Brain microvascular endothelial cell (primary cell): Measurements from ENCODE around the gene C10orf90.
A peak's percentile ranks its signal among the peaks of the same experiment; 100 is the strongest.

ENCODE experiments used
- DNase-seq: peaks from one replicate; pipeline ENCODE4 v3.0.0-alpha.2; 2020
- H3K27ac ChIP-seq: fragments of 250-450 bp; sonication (Bioruptor Pico); 2 replicates; pipeline ENCODE4 v1.5.1; 2020; ENCODE audit warnings: mild to moderate bottlenecking, moderate library complexity
- H3K27me3 ChIP-seq: fragments of 250-450 bp; sonication (Bioruptor Pico); replicated peaks from 2 replicates; pipeline ENCODE4 v1.5.1; 2020; ENCODE audit warnings: mild to moderate bottlenecking
- H3K36me3 ChIP-seq: fragments of 250-450 bp; sonication (Bioruptor Pico); replicated peaks from 2 replicates; pipeline ENCODE4 v1.5.1; 2020; ENCODE audit warnings: mild to moderate bottlenecking
- H3K4me3 ChIP-seq: 2 replicates; pipeline ENCODE4 v1.5.1; 2011; ENCODE audit warnings: low read depth, mild to moderate bottlenecking, control low read depth, low read length, moderate library complexity
- in situ Hi-C: cut with HindIII; loops from 2 replicates; pipeline ENCODE4 v1.10.0; 2017; ENCODE audit warnings: low sequenced_read_pairs, low pct_ligation_motif_present
- TF ChIP-seq, protein P1 (sequence below): IDR thresholded peaks from 2 replicates; pipeline ENCODE4 v1.5.1; 2011; ENCODE audit warnings: low read depth, mild to moderate bottlenecking, moderate library complexity, low read length, control low read depth, inconsistent platforms; ENCODE audit errors: missing control alignments

The C10orf90 gene

DNA sequence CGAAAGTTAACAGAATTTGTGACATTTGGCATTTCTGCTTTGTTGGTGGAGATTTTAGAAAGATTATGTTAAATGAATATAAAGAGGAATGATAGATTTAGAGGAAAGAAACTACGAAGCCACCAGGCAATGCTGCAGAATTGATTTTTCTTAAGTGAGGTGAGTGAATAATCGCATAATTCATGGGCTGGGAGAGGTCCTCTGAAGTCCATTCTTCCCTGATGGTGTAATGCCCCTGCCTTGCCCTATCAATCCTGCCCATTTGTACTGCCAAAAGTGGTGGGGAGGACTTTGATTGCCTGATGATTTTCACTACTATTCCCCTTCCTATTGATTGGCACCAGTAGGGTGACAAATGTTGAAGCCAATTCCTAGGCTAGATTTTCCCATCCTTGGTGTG is 125.9 kb downstream of the C10orf90 start:
- DNase-seq = no peak
- TF ChIP-seq, protein P1, sequence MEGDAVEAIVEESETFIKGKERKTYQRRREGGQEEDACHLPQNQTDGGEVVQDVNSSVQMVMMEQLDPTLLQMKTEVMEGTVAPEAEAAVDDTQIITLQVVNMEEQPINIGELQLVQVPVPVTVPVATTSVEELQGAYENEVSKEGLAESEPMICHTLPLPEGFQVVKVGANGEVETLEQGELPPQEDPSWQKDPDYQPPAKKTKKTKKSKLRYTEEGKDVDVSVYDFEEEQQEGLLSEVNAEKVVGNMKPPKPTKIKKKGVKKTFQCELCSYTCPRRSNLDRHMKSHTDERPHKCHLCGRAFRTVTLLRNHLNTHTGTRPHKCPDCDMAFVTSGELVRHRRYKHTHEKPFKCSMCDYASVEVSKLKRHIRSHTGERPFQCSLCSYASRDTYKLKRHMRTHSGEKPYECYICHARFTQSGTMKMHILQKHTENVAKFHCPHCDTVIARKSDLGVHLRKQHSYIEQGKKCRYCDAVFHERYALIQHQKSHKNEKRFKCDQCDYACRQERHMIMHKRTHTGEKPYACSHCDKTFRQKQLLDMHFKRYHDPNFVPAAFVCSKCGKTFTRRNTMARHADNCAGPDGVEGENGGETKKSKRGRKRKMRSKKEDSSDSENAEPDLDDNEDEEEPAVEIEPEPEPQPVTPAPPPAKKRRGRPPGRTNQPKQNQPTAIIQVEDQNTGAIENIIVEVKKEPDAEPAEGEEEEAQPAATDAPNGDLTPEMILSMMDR = no peak
- Histone ChIP-seq H3K4me3 (no peak overlapping the region), H3K27me3 (no peaks in the 10 kb centered on the region), H3K27ac (no peak overlapping the region), H3K36me3 (no peaks in the 10 kb centered on the region)
- in situ Hi-C loops = no loop called here

DNA sequence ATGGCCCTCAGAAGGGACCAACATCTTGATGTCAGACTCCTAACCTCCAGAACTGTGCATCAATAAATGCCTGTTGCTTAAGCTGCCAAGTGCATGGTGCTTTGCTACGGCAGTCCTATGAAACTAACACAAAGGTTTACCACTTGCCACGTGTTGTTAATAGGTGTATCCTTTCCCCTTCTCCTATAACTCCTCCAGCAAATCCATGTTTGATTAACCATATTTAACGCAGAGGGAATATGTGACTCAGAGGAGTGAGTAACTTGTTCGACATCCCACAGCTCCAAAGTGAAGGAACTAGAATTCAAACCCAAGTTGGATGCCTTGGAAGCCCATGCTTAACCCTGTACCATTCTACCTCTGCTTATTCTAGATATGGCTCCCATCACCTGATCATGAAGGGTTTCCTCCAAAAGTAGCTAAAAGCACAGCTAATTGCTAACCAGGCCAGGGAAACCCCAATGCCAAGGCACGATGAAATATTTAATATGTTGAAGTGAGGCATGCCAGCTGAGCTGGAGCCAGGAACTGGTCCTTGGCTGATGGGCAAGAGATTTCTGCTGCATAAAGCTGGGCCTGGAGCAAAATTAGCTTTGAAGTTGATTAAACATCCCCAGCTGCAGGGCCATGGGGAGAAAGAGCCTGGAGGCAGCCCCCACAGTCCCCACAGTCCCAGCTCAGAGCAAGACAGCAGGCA is 131.9 kb downstream of the C10orf90 start:
- in situ Hi-C loops = no loop called here
- TF ChIP-seq, protein P1 = no peak
- no peak for DNase-seq
- H3K27ac ChIP-seq = no peak overlapping the region
- no peaks in the 10 kb centered on the region for H3K27me3 ChIP-seq
- H3K36me3 ChIP-seq = no peaks in the 10 kb centered on the region
- H3K4me3 ChIP-seq = no peak overlapping the region

DNA sequence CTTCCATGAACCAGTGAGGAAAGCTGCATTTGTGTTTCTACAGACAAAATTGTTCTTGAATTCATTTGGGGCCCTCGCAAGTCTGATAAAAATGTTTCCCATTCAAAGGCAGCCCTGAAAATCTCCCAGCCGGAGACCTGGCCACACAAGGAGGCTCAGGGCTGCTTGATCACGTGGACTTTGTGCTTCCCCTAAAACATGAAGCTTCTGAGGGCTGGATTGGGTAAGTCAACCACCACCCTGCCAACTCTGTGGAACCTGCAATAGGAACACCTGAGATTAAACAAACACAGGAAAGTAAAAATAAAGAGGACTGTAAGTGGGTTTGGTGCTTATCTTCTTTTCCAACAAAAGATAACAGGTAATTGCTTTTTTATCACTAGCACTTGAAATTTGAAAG is 133.8 kb downstream of the C10orf90 start:
- Histone ChIP-seq H3K27me3 (no peaks in the 10 kb centered on the region), H3K4me3 (no peak overlapping the region), H3K27ac (no peak overlapping the region), H3K36me3 (no peaks in the 10 kb centered on the region)
- in situ Hi-C loops = no loop called here
- no peak for DNase-seq
- TF ChIP-seq, protein P1 = no peak

DNA sequence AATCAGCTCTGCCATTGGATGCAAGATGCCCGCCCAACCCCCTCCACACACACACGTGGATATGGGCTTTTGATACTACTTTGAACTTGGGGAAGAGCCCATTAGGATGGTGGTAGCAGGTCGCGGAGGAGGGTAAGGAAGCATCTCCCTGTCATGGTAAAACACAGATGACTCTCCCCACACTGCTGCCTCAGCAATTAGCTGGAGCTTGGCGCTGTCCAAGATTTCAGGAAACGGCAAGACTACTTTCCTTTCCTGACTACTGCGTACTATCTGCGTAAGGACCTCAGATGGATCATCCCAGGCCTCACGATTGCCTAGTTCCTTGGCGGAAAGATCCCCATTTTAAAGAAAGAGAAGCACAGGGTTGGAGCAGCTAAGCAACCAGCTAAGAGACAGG is 134.3 kb downstream of the C10orf90 start:
- TF ChIP-seq, protein P1 = no peak
- Histone ChIP-seq H3K4me3 (no peak overlapping the region), H3K27ac (no peak overlapping the region), H3K36me3 (no peaks in the 10 kb centered on the region), H3K27me3 (no peaks in the 10 kb centered on the region)
- peak; percentile 16 for DNase-seq
- in situ Hi-C loops = no loop called here

DNA sequence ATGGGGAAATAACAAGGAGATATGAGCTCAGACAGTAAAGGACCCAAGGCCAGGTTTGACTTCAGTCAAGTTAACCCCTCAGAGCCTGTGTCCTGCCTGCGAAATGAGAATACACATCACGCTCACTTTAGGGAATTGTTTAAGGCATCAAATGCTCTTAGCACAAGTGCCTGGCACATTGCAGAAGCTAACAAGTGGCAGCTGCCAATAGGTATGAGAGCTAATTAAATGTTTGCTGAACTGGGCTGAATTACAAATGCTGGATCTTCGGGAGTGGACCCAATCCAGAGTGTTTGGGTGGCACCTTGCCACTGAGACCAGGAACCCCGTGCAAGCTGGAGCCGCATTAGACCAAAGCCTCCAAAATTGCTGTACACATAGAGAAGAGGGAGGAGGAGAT is 136.8 kb downstream of the C10orf90 start:
- H3K27ac ChIP-seq = no peak overlapping the region
- TF ChIP-seq, protein P1 = no peak
- no peaks in the 10 kb centered on the region for H3K27me3 ChIP-seq
- no peak for DNase-seq
- H3K4me3 ChIP-seq = no peak overlapping the region
- no peaks in the 10 kb centered on the region for H3K36me3 ChIP-seq
- in situ Hi-C loops = no loop called here

DNA sequence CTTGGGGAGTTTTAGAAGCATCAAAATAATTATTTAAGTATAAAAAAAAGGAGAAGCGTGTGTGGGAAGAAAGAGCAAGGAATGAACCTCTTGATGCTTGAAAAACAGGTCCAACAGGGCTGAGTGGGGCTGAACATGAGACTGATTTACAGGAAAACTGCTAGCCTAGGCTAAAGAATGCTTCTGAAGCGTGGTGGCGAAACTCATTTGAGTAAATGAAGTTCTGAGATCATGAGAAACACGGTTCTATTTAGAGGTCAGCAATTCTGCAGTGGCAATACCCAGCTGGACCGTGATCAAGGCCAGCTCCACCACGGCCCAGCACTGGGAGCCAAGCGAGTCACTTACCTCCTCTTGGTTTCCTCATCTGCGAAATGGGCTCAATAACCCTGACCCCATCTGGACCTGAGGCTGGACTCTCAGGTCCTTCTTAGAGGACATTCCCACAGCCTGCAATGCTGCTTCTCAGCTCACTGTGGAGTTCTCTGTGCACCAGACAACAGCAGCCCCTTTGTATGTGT is 142.1 kb downstream of the C10orf90 start:
- DNase-seq = no peak
- in situ Hi-C loops = no loop called here
- no peak overlapping the region for H3K27ac ChIP-seq
- H3K4me3 ChIP-seq = no peak overlapping the region
- TF ChIP-seq, protein P1 = no peak
- no peaks in the 10 kb centered on the region for H3K36me3 ChIP-seq
- H3K27me3 ChIP-seq = peaks cover 2% of the 10 kb centered on the region
